22Rv1 (cell line): ENCODE data around the gene TENM4.

Experiments used
- CTCF ChIP-seq: fragments of 450-650 bp; IDR thresholded peaks from 2 replicates; pipeline ENCODE4 v1.5.1; 2017; ENCODE audit warnings: mild to moderate bottlenecking
- ZFX ChIP-seq: fragments of 450-650 bp; IDR thresholded peaks from 2 replicates; pipeline ENCODE4 v1.6.1; 2017; ENCODE audit warnings: antibody characterized with exemption, borderline replicate concordance

GRCh38 chr11:79362206-79362757, 78.5 kb downstream of the TENM4 start:
- TF ChIP-seq CTCF (no peak), ZFX (no peak)
